Endothelial cell of umbilical vein (primary cell): ENCODE results near the gene ZCCHC9. TPM values are rescaled to one million over a fixed set of nuclear protein-coding genes. Genes with fewer than 3 reads are reported as not detected.

Source experiments
- BruUV-seq: library from RNA; stranded (reverse); fragments of 400-500 nt; replicated peaks from 2 replicates; lab custom pipeline; 2021; lab: Mats Ljungman, UMichigan
- CTCF ChIA-PET: fragments of 300-600, 350-600 bp; sonication (Branson Sonifier 250); formaldehyde crosslinking; loops from one replicate; lab custom pipeline; 2021; ENCODE audit warnings: antibody characterized with exemption, inconsistent platforms; lab: Charles Lee
- POLR2A ChIA-PET: fragments of 300-600, 350-600 bp; sonication (Branson Sonifier 250); formaldehyde crosslinking; loops from one replicate; lab custom pipeline; 2021; ENCODE audit warnings: antibody characterized with exemption, inconsistent platforms; lab: Charles Lee
- DNase-seq: peaks from one replicate; pipeline ENCODE4 v3.0.0-alpha.2; 2011; ENCODE audit warnings: low read depth, low spot score
- FAIRE-seq: peaks from 2 replicates; lab custom pipeline; 2011; peaks lifted over from hg19 to GRCh38; lab: Jason Lieb, UNC
- H2AFZ ChIP-seq: 2 replicates; pipeline ENCODE4 v1.6.0; 2012; ENCODE audit warnings: low read depth, low read length, control low read depth, inconsistent platforms
- H3K27ac ChIP-seq: 2 replicates; pipeline ENCODE4 v1.5.1; 2011; ENCODE audit warnings: low read depth, mild to moderate bottlenecking, control low read depth, low read length, moderate library complexity; ENCODE audit not compliant: insufficient read depth
- H3K27me3 ChIP-seq, 2 experiments: 2 replicates each; pipeline versions ENCODE4 v1.6.0 to v1.6.1; 2011; ENCODE audit warnings: low read length in 2 of 2, mixed read lengths in 1 of 2; ENCODE audit not compliant: control insufficient read depth in 2 of 2, insufficient read depth in 2 of 2
- H3K36me3 ChIP-seq, 2 experiments: 2 replicates in 1 of 2; 3 replicates in 1 of 2; pipeline ENCODE4 v1.5.1; 2011; ENCODE audit warnings: low read length in 2 of 2, mild to moderate bottlenecking in 1 of 2, moderate library complexity in 1 of 2; ENCODE audit not compliant: control insufficient read depth in 2 of 2, insufficient read depth in 2 of 2; ENCODE audit errors: extremely low read depth in 1 of 2
- H3K4me1 ChIP-seq: 3 replicates; pipeline ENCODE4 v1.5.1; 2011; ENCODE audit warnings: mild to moderate bottlenecking, low read length; ENCODE audit not compliant: control insufficient read depth, insufficient read depth; ENCODE audit errors: extremely low read depth
- H3K4me2 ChIP-seq: 2 replicates; pipeline ENCODE4 v1.6.1; 2011; ENCODE audit warnings: low read length, control low read depth, mixed read lengths; ENCODE audit not compliant: insufficient read depth
- H3K4me3 ChIP-seq, 3 experiments: fragments of 200-600 bp in 1 of 3; sonication (generic), shearing (Covaris generic) in 1 of 3; replicated peaks in 1 of 3; 2 replicates each; pipeline ENCODE4 v1.5.1; 2011 to 2016; ENCODE audit warnings: control low read depth in 3 of 3, low read length in 3 of 3, mild to moderate bottlenecking in 2 of 3, inconsistent platforms in 1 of 3, low read depth in 1 of 3, moderate library complexity in 1 of 3; ENCODE audit not compliant: insufficient read depth in 1 of 3
- H3K79me2 ChIP-seq: 2 replicates; pipeline ENCODE4 v1.6.0; 2012; ENCODE audit warnings: low read length, inconsistent platforms; ENCODE audit not compliant: control insufficient read depth, insufficient read depth
- H3K9ac ChIP-seq: replicated peaks from 2 replicates; pipeline ENCODE3; 2011; ENCODE audit warnings: low read length, control low read depth; ENCODE audit not compliant: insufficient read depth; ENCODE audit errors: extremely low read depth
- H3K9me1 ChIP-seq: replicated peaks from 3 replicates; pipeline ENCODE4 v1.6.0; 2011; ENCODE audit warnings: mild to moderate bottlenecking, low read length; ENCODE audit not compliant: control insufficient read depth, insufficient read depth; ENCODE audit errors: extremely low read depth
- H3K9me3 ChIP-seq: replicated peaks from 2 replicates; pipeline ENCODE4 v1.5.1; 2012; ENCODE audit warnings: low read length, inconsistent platforms; ENCODE audit not compliant: control insufficient read depth, insufficient read depth
- H4K20me1 ChIP-seq: replicated peaks from 2 replicates; pipeline ENCODE3; 2011; ENCODE audit warnings: mild to moderate bottlenecking, low read length; ENCODE audit not compliant: control insufficient read depth, insufficient read depth; ENCODE audit errors: extremely low read depth
- CTCF ChIP-seq, 2 donors: IDR thresholded peaks; 1 replicate in 1 of 2; 2 replicates in 1 of 2; pipeline ENCODE4 v1.5.1; 2011; ENCODE audit warnings: low read length in 2 of 2, mild to moderate bottlenecking in 2 of 2, moderate library complexity in 2 of 2, control low read depth in 1 of 2, inconsistent platforms in 1 of 2, low read depth in 1 of 2; ENCODE audit not compliant: insufficient read depth in 1 of 2; ENCODE audit errors: extremely low read depth in 1 of 2
- EZH2 ChIP-seq: IDR thresholded peaks from 2 replicates; pipeline ENCODE4 v1.6.1; 2012; ENCODE audit warnings: borderline replicate concordance, low read depth, mild to moderate bottlenecking, moderate library complexity, low read length, inconsistent platforms; ENCODE audit not compliant: severe bottlenecking
- FOS ChIP-seq: IDR thresholded peaks from 2 replicates; pipeline ENCODE4 v1.6.1; 2011; ENCODE audit warnings: mild to moderate bottlenecking, low read length, moderate library complexity, borderline replicate concordance; ENCODE audit not compliant: insufficient read depth
- GATA2 ChIP-seq: IDR thresholded peaks from 2 replicates; pipeline ENCODE4 v1.7.0; 2011; ENCODE audit warnings: low read depth, mild to moderate bottlenecking, moderate library complexity, mixed read lengths, low read length; ENCODE audit not compliant: insufficient read length, insufficient read depth
- JUN ChIP-seq: IDR thresholded peaks from 2 replicates; pipeline ENCODE4 v1.6.1; 2011; ENCODE audit warnings: borderline replicate concordance, low read depth; ENCODE audit not compliant: insufficient read length, insufficient read depth
- MAX ChIP-seq: IDR thresholded peaks from 2 replicates; pipeline ENCODE4 v1.6.1; 2011; ENCODE audit not compliant: insufficient read depth, insufficient read length
- MYC ChIP-seq: IDR thresholded peaks from one replicate; pipeline ENCODE4 v1.6.1; 2011; ENCODE audit warnings: mild to moderate bottlenecking, low read depth, low read length
- POLR2A ChIP-seq: IDR thresholded peaks from 2 replicates; pipeline ENCODE4 v1.6.1; 2012; ENCODE audit warnings: low read depth, mild to moderate bottlenecking, control low read depth, low read length
- POLR2AphosphoS5 ChIP-seq: IDR thresholded peaks from 2 replicates; pipeline ENCODE4 v1.6.1; 2012; ENCODE audit warnings: low read depth, mild to moderate bottlenecking, control low read depth, low read length, moderate library complexity; ENCODE audit not compliant: insufficient read depth
- dilution Hi-C: fragments of 300-500 bp; cut with MboI; formaldehyde crosslinking; loops from one replicate; pipeline ENCODE4 v1.15.0; 2019; ENCODE audit warnings: low sequenced_read_pairs; ENCODE audit not compliant: extremely low pct_ligation_motif_present
- intact Hi-C: fragments of 100-400 bp; cut with micrococcal nuclease; formaldehyde crosslinking; loops from one replicate; pipeline ENCODE4 v1.10.0; 2022
- polyA plus RNA-seq, 4 experiments: library from polyadenylated mRNA; depleted of rRNA in 3 of 4; stranded (reverse) in 3 of 4; unstranded in 1 of 4; fragments of >200 nt; gene quantifications; 2 replicates each; pipeline versions ENCODE4 v1.2.1 to v1.2.3, GENCODE V29; 2011 to 2012; ENCODE audit warnings: missing spikeins in 1 of 4
- total RNA-seq: library from RNA; stranded (reverse); gene quantifications from 2 replicates; pipeline ENCODE4 v1.2.3, GENCODE V29; 2021

The ZCCHC9 gene
- total and polyA plus RNA-seq, 2 donors (not counting 3 experiments of a cell fraction or from before 2014, with no cell fraction given): 6.8 to 23.9 TPM

DNA sequence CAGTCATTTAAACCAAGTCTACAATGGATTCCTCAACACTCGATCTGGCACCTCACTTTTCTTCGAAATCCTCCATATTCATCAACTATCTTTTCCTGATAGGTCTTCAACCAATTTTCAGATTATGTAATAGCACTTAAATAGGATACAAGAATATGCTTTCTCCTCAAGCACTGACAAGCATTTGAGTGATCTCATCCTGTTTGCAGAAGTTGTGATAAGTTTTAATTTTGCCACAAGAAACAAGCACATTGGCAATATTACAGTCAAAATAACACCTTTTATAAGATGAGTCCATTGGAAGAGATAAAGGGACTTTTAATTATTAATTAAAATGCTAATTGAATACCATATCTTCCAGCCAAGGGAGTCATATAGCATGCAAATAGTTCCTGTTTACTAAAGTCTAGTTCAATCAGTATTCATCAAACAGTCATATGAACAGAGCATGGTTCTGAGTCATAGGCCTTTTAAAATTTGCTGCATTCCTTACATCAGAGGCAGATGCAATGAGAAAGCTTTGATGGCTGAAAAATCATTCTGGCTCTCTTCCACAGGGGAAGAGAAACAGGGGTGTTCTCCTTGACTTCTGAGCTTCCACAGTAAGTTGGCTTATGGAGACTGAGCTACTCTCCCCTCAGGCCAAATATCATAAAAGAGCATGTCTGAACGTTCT is 32.7 kb upstream of the ZCCHC9 start:
- DNase-seq (peak; percentile 60), FAIRE-seq (peak; percentile 28)
- Histone ChIP-seq H3K79me2 (peaks cover 2% of the 10 kb centered on the region), H3K9me1 (no peaks in the 10 kb centered on the region), H3K27me3 (no peaks in the 10 kb centered on the region), H3K36me3 (no peaks in the 10 kb centered on the region), H3K4me2 (no peak overlapping the region), H3K9ac (no peak overlapping the region), H3K27ac (no peak overlapping the region), H3K4me1 (no peaks in the 10 kb centered on the region), H4K20me1 (no peaks in the 10 kb centered on the region), H3K4me3 (no peak overlapping the region), H3K9me3 (no peaks in the 10 kb centered on the region), H2AFZ (no peak overlapping the region)
- TF ChIP-seq FOS: peak; percentile 53
- TF ChIP-seq MAX: no peak
- TF ChIP-seq EZH2: no peak
- no peak for TF ChIP-seq GATA2
- TF ChIP-seq CTCF (IDR thresholded peaks at IDR 0.05; ENCODE audit: extremely low read depth in 1 of 2, insufficient read depth in 1 of 2, low read depth in 1 of 2, low read length in 2 of 2): no peak
- TF ChIP-seq MYC: no peak
- TF ChIP-seq JUN: peak; percentile 23
- no peak for TF ChIP-seq POLR2A
- no peak for TF ChIP-seq POLR2AphosphoS5
- dilution Hi-C loops (no loop called here), intact Hi-C loops (no loop called here)
- BruUV-seq: no TSS peak
- POLR2A ChIA-PET: interaction anchor here (0.7 kb wide), 1 partner anchor 601 kb away, joined by 4 read pairs; no protein-coding TSS in a partner anchor
- CTCF ChIA-PET: interaction anchor here (1.1 kb wide), 1 partner anchor 67 kb away, joined by 3 read pairs; no protein-coding TSS in a partner anchor
